ENCODE measurements around the gene ADGRV1. TPM values are rescaled to one million over a fixed set of nuclear protein-coding genes. Genes with fewer than 3 reads are reported as not detected.
"Not testable (repeated sequence)": the region's sequence is repeated elsewhere in the genome, so short reads cannot be mapped to it uniquely, and the experiment has no call there.

ADGRV1 gene
- polyA plus RNA-seq, 4 donors: 10.7 to 13.9 (median 11.3) TPM

- DNase-seq (ENCODE audit: low read depth in 4 of 4, low spot score in 2 of 4): no peak
These were observed 331.6 kb downstream of the ADGRV1 start for GRCh38 chr5:90890180-90890579.

GRCh38 chr5:90894866-90895420 is 336.3 kb downstream of the ADGRV1 start:
- no peak for DNase-seq (ENCODE audit: low read depth in 4 of 4, low spot score in 2 of 4)

GRCh38 chr5:90897618-90898017 is 339.0 kb downstream of the ADGRV1 start:
- no peak for DNase-seq (ENCODE audit: low read depth in 4 of 4, low spot score in 2 of 4)

- no peak for DNase-seq (ENCODE audit: low read depth in 4 of 4, low spot score in 2 of 4)
These were observed 339.9 kb downstream of the ADGRV1 start for GRCh38 chr5:90898326-90899013.

GRCh38 chr5:90899014-90899604 is 340.5 kb downstream of the ADGRV1 start:
- no peak for DNase-seq (ENCODE audit: low read depth in 4 of 4, low spot score in 2 of 4)

GRCh38 chr5:90901261-90901660 is 342.7 kb downstream of the ADGRV1 start:
- no peak for DNase-seq (ENCODE audit: low read depth in 4 of 4, low spot score in 2 of 4)

- no peak for DNase-seq (ENCODE audit: low read depth in 4 of 4, low spot score in 2 of 4)
These were observed 343.6 kb downstream of the ADGRV1 start for GRCh38 chr5:90902170-90902569.

- no peak for DNase-seq (ENCODE audit: low read depth in 4 of 4, low spot score in 2 of 4)
These were observed 344.2 kb downstream of the ADGRV1 start for GRCh38 chr5:90902651-90903386.

- no peak for DNase-seq (ENCODE audit: low read depth in 4 of 4, low spot score in 2 of 4)
These were observed 350.5 kb downstream of the ADGRV1 start for GRCh38 chr5:90909101-90909503.

GRCh38 chr5:90909940-90910339 is 351.3 kb downstream of the ADGRV1 start:
- no peak for DNase-seq (ENCODE audit: low read depth in 4 of 4, low spot score in 2 of 4)

GRCh38 chr5:90911169-90911568 is 352.6 kb downstream of the ADGRV1 start:
- no peak for DNase-seq (ENCODE audit: low read depth in 4 of 4, low spot score in 2 of 4)

- no peak for DNase-seq (ENCODE audit: low read depth in 4 of 4, low spot score in 2 of 4)
These were observed 353.9 kb downstream of the ADGRV1 start for GRCh38 chr5:90912476-90912875.

- no peak for DNase-seq (ENCODE audit: low read depth in 4 of 4, low spot score in 2 of 4)
These were observed 356.8 kb downstream of the ADGRV1 start for GRCh38 chr5:90915393-90915792.

- DNase-seq (ENCODE audit: low read depth in 4 of 4, low spot score in 2 of 4): no peak
These were observed 358.6 kb downstream of the ADGRV1 start for GRCh38 chr5:90916947-90917800.

GRCh38 chr5:90917928-90918668 is 359.5 kb downstream of the ADGRV1 start:
- DNase-seq (ENCODE audit: low read depth in 4 of 4, low spot score in 2 of 4): no peak

GRCh38 chr5:90921418-90921973 is 362.9 kb downstream of the ADGRV1 start:
- DNase-seq (ENCODE audit: low read depth in 4 of 4, low spot score in 2 of 4): no peak

- not testable (repeated sequence) for DNase-seq (ENCODE audit: low read depth in 4 of 4, low spot score in 2 of 4)
These were observed 365.6 kb downstream of the ADGRV1 start for GRCh38 chr5:90924222-90924621.

GRCh38 chr5:90929013-90929839 is 370.6 kb downstream of the ADGRV1 start:
- not testable (repeated sequence) for DNase-seq (ENCODE audit: low read depth in 4 of 4, low spot score in 2 of 4)

GRCh38 chr5:90930062-90930461 is 371.5 kb downstream of the ADGRV1 start:
- no peak for DNase-seq (ENCODE audit: low read depth in 4 of 4, low spot score in 2 of 4)

Data from left renal cortex interstitium (tissue), 4 donors.